22Rv1 (cell line): ENCODE measurements around the gene ELMO3.
A peak's percentile ranks its signal among the peaks of the same experiment; 100 is the strongest.

Experiments
- H3K27ac ChIP-seq: fragments of 450-650 bp; 2 replicates; pipeline ENCODE4 v1.5.1; 2017
- ZFX ChIP-seq: fragments of 450-650 bp; IDR thresholded peaks from 2 replicates; pipeline ENCODE4 v1.6.1; 2017; ENCODE audit warnings: antibody characterized with exemption, borderline replicate concordance
- TF ChIP-seq, protein P1 (sequence below): fragments of 450-650 bp; IDR thresholded peaks from 2 replicates; pipeline ENCODE4 v1.5.1; 2017; ENCODE audit warnings: mild to moderate bottlenecking

Gene ELMO3

DNA sequence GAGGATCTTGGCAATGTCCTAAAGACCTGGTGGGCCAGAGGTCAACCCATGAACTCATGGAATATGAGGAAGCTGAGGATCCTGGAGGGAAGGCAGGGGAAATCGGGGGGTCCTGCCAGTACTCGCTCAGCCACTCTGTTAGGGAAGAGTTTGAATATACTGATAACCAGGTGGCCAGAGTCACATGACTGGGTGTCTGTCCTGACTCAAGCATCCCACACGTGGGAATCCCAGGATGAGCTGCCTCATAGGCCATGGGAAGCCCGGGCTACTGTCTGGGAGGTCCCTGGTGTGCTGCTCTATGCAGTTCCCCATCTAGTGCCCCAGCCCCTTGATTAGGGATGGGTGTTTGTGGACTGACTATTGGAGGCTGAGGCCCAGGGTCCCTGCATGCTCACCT is 10.6 kb upstream of the ELMO3 start:
- no peak overlapping the region for H3K27ac ChIP-seq
- TF ChIP-seq, protein P1, sequence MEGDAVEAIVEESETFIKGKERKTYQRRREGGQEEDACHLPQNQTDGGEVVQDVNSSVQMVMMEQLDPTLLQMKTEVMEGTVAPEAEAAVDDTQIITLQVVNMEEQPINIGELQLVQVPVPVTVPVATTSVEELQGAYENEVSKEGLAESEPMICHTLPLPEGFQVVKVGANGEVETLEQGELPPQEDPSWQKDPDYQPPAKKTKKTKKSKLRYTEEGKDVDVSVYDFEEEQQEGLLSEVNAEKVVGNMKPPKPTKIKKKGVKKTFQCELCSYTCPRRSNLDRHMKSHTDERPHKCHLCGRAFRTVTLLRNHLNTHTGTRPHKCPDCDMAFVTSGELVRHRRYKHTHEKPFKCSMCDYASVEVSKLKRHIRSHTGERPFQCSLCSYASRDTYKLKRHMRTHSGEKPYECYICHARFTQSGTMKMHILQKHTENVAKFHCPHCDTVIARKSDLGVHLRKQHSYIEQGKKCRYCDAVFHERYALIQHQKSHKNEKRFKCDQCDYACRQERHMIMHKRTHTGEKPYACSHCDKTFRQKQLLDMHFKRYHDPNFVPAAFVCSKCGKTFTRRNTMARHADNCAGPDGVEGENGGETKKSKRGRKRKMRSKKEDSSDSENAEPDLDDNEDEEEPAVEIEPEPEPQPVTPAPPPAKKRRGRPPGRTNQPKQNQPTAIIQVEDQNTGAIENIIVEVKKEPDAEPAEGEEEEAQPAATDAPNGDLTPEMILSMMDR: no peak
- no peak for TF ChIP-seq ZFX

DNA sequence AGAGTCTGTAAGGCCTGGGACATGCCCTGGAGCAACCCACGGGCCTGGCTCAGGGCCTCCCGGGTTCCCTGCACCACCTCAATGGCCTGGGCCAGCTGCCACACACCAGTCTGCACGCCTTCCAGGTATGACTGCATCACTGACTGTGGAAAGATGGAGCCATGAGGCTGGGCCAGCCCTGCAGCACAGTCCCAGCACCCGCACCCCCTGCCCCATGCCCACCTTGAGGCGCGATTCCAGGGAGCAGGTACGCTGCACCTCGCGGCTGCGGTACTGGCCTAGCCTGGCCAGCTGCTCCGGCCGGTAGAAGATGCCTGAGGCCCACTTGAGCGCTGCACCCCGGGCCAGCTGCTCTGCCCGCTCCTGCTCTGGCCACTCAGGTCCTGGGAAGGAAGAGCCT is 10.1 kb upstream of the ELMO3 start:
- TF ChIP-seq ZFX: no peak
- TF ChIP-seq, protein P1: no peak
- H3K27ac ChIP-seq: no peak overlapping the region

DNA sequence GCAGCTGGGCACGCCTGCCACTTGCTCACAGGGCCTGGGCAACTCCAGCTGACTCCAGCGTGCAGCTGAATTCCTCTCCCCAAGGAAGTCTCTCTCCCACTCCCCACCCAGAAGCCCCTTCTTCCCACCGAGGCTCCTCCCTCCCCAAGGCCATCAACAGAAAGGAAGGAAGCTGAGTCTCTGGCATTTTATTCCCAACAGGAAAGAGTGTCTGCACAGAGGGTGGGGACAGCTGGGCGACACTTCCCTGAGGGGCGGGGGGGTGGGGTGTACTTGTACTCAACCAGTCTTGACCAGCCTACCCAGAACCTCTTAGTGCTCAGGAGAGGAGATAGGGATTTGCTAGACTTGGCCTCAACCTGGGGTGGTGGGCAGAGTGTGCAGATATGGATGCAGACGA is 8.9 kb upstream of the ELMO3 start, which contains the start of gene EXOC3L1:
TSS of gene EXOC3L1 (minus strand) at position 96 of the 400 bp plus-strand sequence. CDS start 460 bp downstream, outside the sequence.
- H3K27ac ChIP-seq: no peak within 1 kb of the TSS
- no peak for TF ChIP-seq ZFX
- TF ChIP-seq, protein P1: no peak

DNA sequence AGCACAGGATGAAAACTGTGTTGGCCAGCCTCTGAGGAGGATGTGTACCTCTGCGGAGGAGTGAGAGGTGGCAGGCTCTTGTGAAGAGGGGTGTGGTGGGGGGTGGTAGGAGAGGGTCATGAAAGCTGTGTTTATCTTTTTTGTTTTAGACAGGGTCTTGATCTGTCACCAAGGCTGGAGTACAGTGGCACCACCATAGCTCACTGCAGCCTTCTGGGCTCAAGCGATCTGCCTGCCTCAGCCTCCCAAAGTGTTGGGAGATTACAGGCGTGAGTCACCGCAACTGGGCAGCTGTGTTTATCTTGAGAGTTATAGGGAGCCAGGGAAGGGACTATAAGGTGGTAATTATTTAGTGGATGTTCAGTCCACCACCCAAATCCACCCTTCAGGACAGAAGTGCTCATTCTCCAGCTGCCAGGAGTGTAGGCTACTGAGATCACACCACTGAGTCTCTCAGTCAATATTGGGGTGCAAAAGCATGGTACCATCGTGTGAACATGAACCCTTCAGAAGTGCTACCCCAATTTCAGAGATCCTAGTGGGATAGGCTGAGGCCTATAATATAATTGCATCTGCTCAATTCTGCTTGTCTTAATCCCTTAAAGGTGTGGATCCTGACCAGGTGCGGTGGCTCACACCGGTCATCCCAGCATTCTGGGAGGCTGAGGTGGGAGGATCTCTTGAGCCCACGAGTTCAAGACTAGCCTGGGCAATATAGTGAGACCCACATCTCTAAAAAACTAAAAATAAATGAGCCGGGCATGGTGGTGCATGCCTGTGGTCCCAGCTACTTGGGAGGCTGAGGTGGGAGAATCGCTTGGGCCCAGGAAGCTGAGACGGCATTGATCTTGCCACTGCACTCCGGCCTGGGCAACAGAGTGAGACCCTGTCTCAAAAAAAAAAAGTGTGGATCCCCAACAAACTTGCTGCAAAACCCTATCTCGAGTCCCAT is 8.2 kb upstream of the ELMO3 start:
- TF ChIP-seq ZFX: no peak
- TF ChIP-seq, protein P1: no peak
- H3K27ac ChIP-seq: no peak overlapping the region

DNA sequence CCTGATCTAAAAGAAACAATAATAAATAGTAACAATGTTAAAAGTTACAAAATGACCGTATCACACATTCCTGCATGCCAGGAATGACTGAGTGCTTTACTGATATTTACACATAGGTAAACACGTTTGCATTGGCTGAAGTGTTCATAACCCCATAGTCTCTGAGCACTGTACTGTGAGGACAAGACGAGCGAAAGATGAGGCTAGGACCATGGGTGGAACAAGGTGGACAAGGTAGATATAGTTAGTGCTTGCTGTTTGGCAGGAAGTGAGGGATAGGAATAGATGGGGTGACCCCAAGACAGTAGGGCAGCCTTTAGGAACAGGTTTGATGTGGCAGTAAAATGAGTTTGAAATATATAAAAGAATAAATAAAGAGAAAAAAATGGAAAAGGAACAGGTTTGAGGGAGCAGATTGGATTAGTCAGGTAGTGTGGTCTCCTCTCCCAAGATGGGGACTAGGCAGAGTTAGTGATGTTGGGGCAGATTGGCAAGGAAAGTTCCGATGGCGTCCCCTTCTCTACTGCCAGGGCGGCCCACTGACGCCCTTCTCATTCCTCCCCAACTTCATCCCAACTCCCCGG is 7.4 kb upstream of the ELMO3 start:
- no peak for TF ChIP-seq ZFX
- TF ChIP-seq, protein P1: no peak
- H3K27ac ChIP-seq: peak overlapping the region; percentile 73

DNA sequence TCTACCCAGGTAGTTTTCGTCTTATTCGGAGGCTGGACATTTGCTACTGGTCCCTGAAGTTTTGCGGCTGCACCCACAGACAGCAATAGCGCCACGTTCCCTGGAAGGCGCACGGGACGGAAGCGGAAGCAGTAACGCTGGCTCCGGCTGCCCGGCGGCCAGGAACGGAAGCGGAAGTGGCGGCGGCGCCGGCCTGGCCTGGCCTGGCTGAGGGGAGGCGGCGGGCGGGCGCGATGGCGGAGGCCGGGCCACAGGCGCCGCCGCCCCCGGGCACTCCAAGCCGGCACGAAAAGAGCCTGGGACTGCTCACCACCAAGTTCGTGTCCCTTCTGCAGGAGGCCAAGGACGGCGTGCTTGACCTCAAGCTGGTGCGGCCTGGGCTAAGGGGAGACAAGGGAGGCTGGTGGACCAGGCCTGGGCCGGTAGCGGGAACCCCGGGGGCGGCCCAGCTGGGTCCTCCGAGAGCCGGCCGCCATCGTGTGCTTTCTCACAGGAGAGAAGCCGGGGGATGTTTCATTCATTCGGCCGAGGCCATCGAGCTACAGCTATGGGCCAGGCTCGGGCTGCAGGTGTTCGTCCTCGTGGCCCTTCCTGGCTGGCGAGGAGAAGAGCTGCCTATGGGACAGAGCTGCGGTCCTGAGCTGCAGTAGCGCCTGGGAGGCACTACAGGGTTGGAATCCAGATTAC is 6.8 kb upstream of the ELMO3 start, which contains the start of gene E2F4:
TSS of gene E2F4 (plus strand) at position 161 of the 687 bp plus-strand sequence. CDS start at position 234, 73 bp downstream.
- TF ChIP-seq, protein P1: no peak
- 0 out of 2 replicates have a peak, but pooled peaks have one; percentile 30 for TF ChIP-seq ZFX
- H3K27ac ChIP-seq: peak within 1 kb of the TSS; percentile 73
